Body of pancreas (tissue), 4 donors: Measurements from ENCODE around the gene ADTRP.

Source experiments
- POLR2A ChIP-seq, 3 donors: fragments of 450-650 bp; IDR thresholded peaks; one replicate each; pipeline ENCODE4 v1.6.1; 2016; ENCODE audit warnings: antibody characterized with exemption in 3 of 3, mild to moderate bottlenecking in 2 of 3
- TF ChIP-seq, protein P1 (sequence below), 7 experiments: fragments of 450-650 bp in 4 of 7; fragments of 200-600 bp in 3 of 7; sonication (generic) in 3 of 7; IDR thresholded peaks; one replicate each; pipeline ENCODE4 v1.5.1; 2016 to 2019; ENCODE audit warnings: antibody characterized with exemption in 7 of 7

GRCh38 chr6:11668455-11668854, 110.1 kb downstream of the ADTRP start:
- TF ChIP-seq, protein P1, sequence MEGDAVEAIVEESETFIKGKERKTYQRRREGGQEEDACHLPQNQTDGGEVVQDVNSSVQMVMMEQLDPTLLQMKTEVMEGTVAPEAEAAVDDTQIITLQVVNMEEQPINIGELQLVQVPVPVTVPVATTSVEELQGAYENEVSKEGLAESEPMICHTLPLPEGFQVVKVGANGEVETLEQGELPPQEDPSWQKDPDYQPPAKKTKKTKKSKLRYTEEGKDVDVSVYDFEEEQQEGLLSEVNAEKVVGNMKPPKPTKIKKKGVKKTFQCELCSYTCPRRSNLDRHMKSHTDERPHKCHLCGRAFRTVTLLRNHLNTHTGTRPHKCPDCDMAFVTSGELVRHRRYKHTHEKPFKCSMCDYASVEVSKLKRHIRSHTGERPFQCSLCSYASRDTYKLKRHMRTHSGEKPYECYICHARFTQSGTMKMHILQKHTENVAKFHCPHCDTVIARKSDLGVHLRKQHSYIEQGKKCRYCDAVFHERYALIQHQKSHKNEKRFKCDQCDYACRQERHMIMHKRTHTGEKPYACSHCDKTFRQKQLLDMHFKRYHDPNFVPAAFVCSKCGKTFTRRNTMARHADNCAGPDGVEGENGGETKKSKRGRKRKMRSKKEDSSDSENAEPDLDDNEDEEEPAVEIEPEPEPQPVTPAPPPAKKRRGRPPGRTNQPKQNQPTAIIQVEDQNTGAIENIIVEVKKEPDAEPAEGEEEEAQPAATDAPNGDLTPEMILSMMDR (IDR thresholded peaks at IDR 0.05) = no peak
- no peak for TF ChIP-seq POLR2A (IDR thresholded peaks at IDR 0.05)
